ENCODE measurements around the gene KHDRBS2. TPM values are rescaled to one million over a fixed set of nuclear protein-coding genes. Genes with fewer than 3 reads are reported as not detected.

KHDRBS2 gene
- total and polyA plus RNA-seq, 2 experiments from 2014 or later: 5.4 to 11.7 TPM

- H4K20me1 ChIP-seq (replicated peaks; ENCODE audit: insufficient read depth): no peaks in the 10 kb centered on the region
- no peaks in the 10 kb centered on the region for H3K27me3 ChIP-seq (ENCODE audit: insufficient read depth)
- no peaks in the 10 kb centered on the region for H3K4me1 Mint-ChIP-seq
- TF ChIP-seq ZNF331 (CRISPR knock-in tag; IDR thresholded peaks at IDR 0.05; ENCODE audit: low read depth): no peak
- TF ChIP-seq EZH2 (IDR thresholded peaks at IDR 0.05; ENCODE audit: low read depth, unreplicated experiment): no peak
- H3K4me3 ChIP-seq: no peak overlapping the region
- no peaks in the 10 kb centered on the region for H3K4me1 ChIP-seq (ENCODE audit: insufficient read depth)
- DNase-seq (ENCODE audit: low spot score): no peak
- H3K4me2 ChIP-seq: no peak overlapping the region
- no peak overlapping the region for H3K27ac ChIP-seq (ENCODE audit: low read depth)
- H3K9me2 ChIP-seq (ENCODE audit: insufficient read depth): no peaks in the 10 kb centered on the region
- H3K36me3 Mint-ChIP-seq (ENCODE audit: low read depth): no peaks in the 10 kb centered on the region
- no peaks in the 10 kb centered on the region for H3K27me3 Mint-ChIP-seq (ENCODE audit: insufficient read depth, low read depth, poor library complexity)
- peaks cover 5% of the 10 kb centered on the region; the same call in 2 of the 3 replicates for H3K9me3 Mint-ChIP-seq
- H2AFZ ChIP-seq: no peak overlapping the region
- H3K36me3 ChIP-seq (ENCODE audit: insufficient read depth): no peaks in the 10 kb centered on the region
- ATAC-seq: no peak
- H3F3A ChIP-seq (replicated peaks; ENCODE audit: low read depth): no peaks in the 10 kb centered on the region
- H3K4me3 Mint-ChIP-seq: no peak overlapping the region
- H3K27ac Mint-ChIP-seq: no peak overlapping the region
- no peaks in the 10 kb centered on the region for H3K79me2 ChIP-seq (replicated peaks; ENCODE audit: insufficient read depth)
Observed at GRCh38 chr6:61949161-61949560, 336.9 kb downstream of the KHDRBS2 start.

GRCh38 chr6:61947311-61947947 is 338.6 kb downstream of the KHDRBS2 start:
- no peak for DNase-seq (ENCODE audit: low spot score)
- no peak for TF ChIP-seq ZNF114 (CRISPR knock-in tag; IDR thresholded peaks at IDR 0.05)
- TF ChIP-seq ZNF462 (CRISPR knock-in tag; IDR thresholded peaks at IDR 0.05): no peak
- TF ChIP-seq ETS1 (IDR thresholded peaks at IDR 0.05): no peak
- no peak for TF ChIP-seq EZH2 (IDR thresholded peaks at IDR 0.05; ENCODE audit: low read depth, unreplicated experiment)
- TF ChIP-seq EZH2phosphoT487 (IDR thresholded peaks at IDR 0.05; ENCODE audit: unreplicated experiment): no peak
- TF ChIP-seq ZNF331 (CRISPR knock-in tag; IDR thresholded peaks at IDR 0.05; ENCODE audit: low read depth): no peak
- H3K27ac ChIP-seq (ENCODE audit: low read depth): no peak overlapping the region
- H3K9me3 Mint-ChIP-seq: peaks cover 6% of the 10 kb centered on the region; the same call in 2 of the 3 replicates
- no peaks in the 10 kb centered on the region for H4K20me1 ChIP-seq (replicated peaks; ENCODE audit: insufficient read depth)
- H3K27me3 Mint-ChIP-seq (ENCODE audit: insufficient read depth, low read depth, poor library complexity): no peaks in the 10 kb centered on the region
- H3K36me3 ChIP-seq (ENCODE audit: insufficient read depth): no peaks in the 10 kb centered on the region
- no peak overlapping the region for H3K4me2 ChIP-seq
- H3K9me2 ChIP-seq (ENCODE audit: insufficient read depth): no peaks in the 10 kb centered on the region
- no peaks in the 10 kb centered on the region for H3K79me2 ChIP-seq (replicated peaks; ENCODE audit: insufficient read depth)
- no peak overlapping the region for H3K4me3 Mint-ChIP-seq
- no peaks in the 10 kb centered on the region for H3K36me3 Mint-ChIP-seq (ENCODE audit: low read depth)
- no peak overlapping the region for H3K4me3 ChIP-seq
- H3K27me3 ChIP-seq (ENCODE audit: insufficient read depth): no peaks in the 10 kb centered on the region
- no peak for ATAC-seq
- H3F3A ChIP-seq (replicated peaks; ENCODE audit: low read depth): no peaks in the 10 kb centered on the region
- H3K4me1 ChIP-seq (ENCODE audit: insufficient read depth): peaks cover 4% of the 10 kb centered on the region; the same call in 1 of the 2 replicates
- H2AFZ ChIP-seq: no peak overlapping the region
- no peaks in the 10 kb centered on the region for H3K4me1 Mint-ChIP-seq
- no peak overlapping the region for H3K27ac Mint-ChIP-seq

All from GM23338 (cell line).